A549 treated with ZK216348 at 1 μM for 4 hours (cell line): Measurements from ENCODE around the gene KRTAP9-4. TPM values are rescaled to one million over a fixed set of nuclear protein-coding genes. Genes with fewer than 3 reads are reported as not detected.

Experiments
- total RNA-seq: library from RNA; stranded (reverse); fragments of 200-300 nt; extraction: Qiagen RNA extraction; gene quantifications from 5 replicates; pipeline ENCODE4 v1.2.3, GENCODE V29; 2022; ENCODE audit warnings: low read depth

The KRTAP9-4 gene
- not detected in 5 replicates for total RNA-seq

GRCh38 chr17:41249637-41250240 is at the start of gene KRTAP9-4:
Gene KRTAP9-4 (plus strand): TSS chr17:41249687. CDS start chr17:41249721, 34 bp downstream.

GRCh38 chr17:41226598-41227095 is 22.8 kb upstream of the KRTAP9-4 start, which contains the start of gene KRTAP9-2:
Gene KRTAP9-2 (plus strand): TSS chr17:41226648. CDS start chr17:41226655, 7 bp downstream.

GRCh38 chr17:41232399-41233105 is 16.9 kb upstream of the KRTAP9-4 start, which contains the start of gene KRTAP9-3:
Gene KRTAP9-3 (plus strand): TSS chr17:41232449. CDS start chr17:41232502, 53 bp downstream.

GRCh38 chr17:41237949-41238437 is 11.5 kb upstream of the KRTAP9-4 start, which contains the start of gene KRTAP9-8:
Gene KRTAP9-8 (plus strand): TSS chr17:41237999. CDS start chr17:41238052, 53 bp downstream.

GRCh38 chr17:41255381-41256290 is 6.1 kb downstream of the KRTAP9-4 start, which contains the start of gene KRTAP9-9:
Gene KRTAP9-9 (plus strand): TSS chr17:41255384.

GRCh38 chr17:41265078-41265477 is 15.6 kb downstream of the KRTAP9-4 start, which contains the start of gene KRTAP9-6:
Gene KRTAP9-6 (plus strand): TSS chr17:41265378. CDS start chr17:41265378, 0 bp downstream.

GRCh38 chr17:41275648-41276190 is 26.2 kb downstream of the KRTAP9-4 start, which contains the start of gene KRTAP9-7:
Gene KRTAP9-7 (plus strand): TSS chr17:41275698. CDS start chr17:41275698, 0 bp downstream.

Other genes starting within 250 kb of the KRTAP9-4 start
- not detected in 5 replicates for gene KRTAP3-2, start 249.8 kb upstream of the KRTAP9-4 start, total RNA-seq
- gene KRTAP3-1, start 240.6 kb upstream of the KRTAP9-4 start, total RNA-seq: not detected in 5 replicates
- gene KRTAP1-5, start 222.5 kb upstream of the KRTAP9-4 start, total RNA-seq: not detected in 5 replicates
- gene KRTAP1-4, start 219.5 kb upstream of the KRTAP9-4 start, total RNA-seq: not detected in 5 replicates
- gene KRTAP1-3, start 214.8 kb upstream of the KRTAP9-4 start, total RNA-seq: not detected in 5 replicates
- not detected in 5 replicates for gene KRTAP1-1, start 208.2 kb upstream of the KRTAP9-4 start, total RNA-seq
- gene KRTAP2-1, start 202.4 kb upstream of the KRTAP9-4 start, total RNA-seq: not detected in 5 replicates
- gene KRTAP2-2, start 194.5 kb upstream of the KRTAP9-4 start, total RNA-seq: not detected in 5 replicates
- not detected in 5 replicates for gene KRTAP2-3, start 189.6 kb upstream of the KRTAP9-4 start, total RNA-seq
- gene KRTAP2-4, start 183.8 kb upstream of the KRTAP9-4 start, total RNA-seq: not detected in 5 replicates
- not detected in 5 replicates for gene KRTAP4-7, start 165.5 kb upstream of the KRTAP9-4 start, total RNA-seq
- gene KRTAP4-8, start 151.5 kb upstream of the KRTAP9-4 start, total RNA-seq: not detected in 5 replicates
- gene KRTAP4-16, start 147.5 kb upstream of the KRTAP9-4 start, total RNA-seq: not detected in 5 replicates
- gene KRTAP4-9, start 144.3 kb upstream of the KRTAP9-4 start, total RNA-seq: not detected in 5 replicates
- gene KRTAP4-11, start 131.3 kb upstream of the KRTAP9-4 start, total RNA-seq: not detected in 5 replicates
- gene KRTAP4-12, start 125.5 kb upstream of the KRTAP9-4 start, total RNA-seq: not detected in 5 replicates
- not detected in 5 replicates for gene KRTAP4-6, start 109.1 kb upstream of the KRTAP9-4 start, total RNA-seq
- not detected in 5 replicates for gene KRTAP4-5, start 99.9 kb upstream of the KRTAP9-4 start, total RNA-seq
- not detected in 5 replicates for gene KRTAP4-4, start 88.9 kb upstream of the KRTAP9-4 start, total RNA-seq
- gene KRTAP4-3, start 81.5 kb upstream of the KRTAP9-4 start, total RNA-seq: not detected in 5 replicates
- not detected in 5 replicates for gene KRTAP4-2, start 71.5 kb upstream of the KRTAP9-4 start, total RNA-seq
- 0.32 TPM in 1 of 5 replicates, not detected in the others for gene KRTAP4-1, start 64.8 kb upstream of the KRTAP9-4 start, total RNA-seq
- not detected in 5 replicates for gene KRTAP9-1, start 59.8 kb upstream of the KRTAP9-4 start, total RNA-seq
- not detected in 5 replicates for gene KRTAP9-2, start 23.0 kb upstream of the KRTAP9-4 start, total RNA-seq
- not detected in 5 replicates for gene KRTAP9-3, start 17.2 kb upstream of the KRTAP9-4 start, total RNA-seq
- not detected in 5 replicates for gene KRTAP9-8, start 11.7 kb upstream of the KRTAP9-4 start, total RNA-seq
- gene KRTAP9-9, start 5.7 kb downstream of the KRTAP9-4 start, total RNA-seq: not detected in 5 replicates
- not detected in 5 replicates for gene KRTAP9-6, start 15.7 kb downstream of the KRTAP9-4 start, total RNA-seq
- not detected in 5 replicates for gene KRTAP9-7, start 26.0 kb downstream of the KRTAP9-4 start, total RNA-seq
- gene KRTAP29-1, start 53.2 kb downstream of the KRTAP9-4 start, total RNA-seq: not detected in 5 replicates
- not detected in 5 replicates for gene KRTAP16-1, start 59.6 kb downstream of the KRTAP9-4 start, total RNA-seq
- not detected in 5 replicates for gene KRTAP17-1, start 66.0 kb downstream of the KRTAP9-4 start, total RNA-seq
- gene KRT33A, start 101.1 kb downstream of the KRTAP9-4 start, total RNA-seq: not detected in 5 replicates
- gene KRT33B, start 120.1 kb downstream of the KRTAP9-4 start, total RNA-seq: not detected in 5 replicates
- gene KRT34, start 132.6 kb downstream of the KRTAP9-4 start, total RNA-seq: 0.20 to 0.78 TPM (median 0.31 TPM) in 5 replicates
- not detected in 5 replicates for gene KRT31, start 147.9 kb downstream of the KRTAP9-4 start, total RNA-seq
- not detected in 5 replicates for gene KRT37, start 174.9 kb downstream of the KRTAP9-4 start, total RNA-seq
- gene KRT38, start 191.3 kb downstream of the KRTAP9-4 start, total RNA-seq: not detected in 5 replicates
- gene KRT32, start 217.7 kb downstream of the KRTAP9-4 start, total RNA-seq: not detected in 5 replicates
- gene KRT35, start 231.5 kb downstream of the KRTAP9-4 start, total RNA-seq: not detected in 5 replicates
- gene KRT36, start 240.2 kb downstream of the KRTAP9-4 start, total RNA-seq: not detected in 5 replicates